Measurements from ENCODE around the gene GATC.

Gene GATC

GRCh38 chr12:120445911-120446843 is at the start of gene GATC, which contains the start of gene TRIAP1:
GATC (plus strand) TSS chr12:120446444; CDS start chr12:120446481, 37 bp downstream.
TRIAP1 (minus strand) TSS chr12:120446384; CDS start chr12:120446372, 12 bp downstream.
- DNase-seq (ENCODE audit: low spot score) = peak; percentile 84
- in situ Hi-C loops (cut with MboI; ENCODE audit: low pct_unique_long_range_greater_than_20kb, low sequenced_read_pairs, unreplicated experiment) = no loop called here
- TF ChIP-seq CTCF (IDR thresholded peaks at IDR 0.05; ENCODE audit: extremely low read depth, insufficient read depth, missing control alignments) = no peak

- TF ChIP-seq CTCF (IDR thresholded peaks at IDR 0.05; ENCODE audit: extremely low read depth, insufficient read depth, missing control alignments) = no peak
- in situ Hi-C loops (cut with MboI; ENCODE audit: low pct_unique_long_range_greater_than_20kb, low sequenced_read_pairs, unreplicated experiment) = no loop called here
- DNase-seq (ENCODE audit: low spot score) = no peak
Measured at GRCh38 chr12:120397824-120398540, 48.3 kb upstream of the GATC start.

GRCh38 chr12:120399531-120399930 is 46.7 kb upstream of the GATC start:
- no peak for TF ChIP-seq CTCF (IDR thresholded peaks at IDR 0.05; ENCODE audit: extremely low read depth, insufficient read depth, missing control alignments)
- peak; percentile 42 for DNase-seq (ENCODE audit: low spot score)
- in situ Hi-C loops (cut with MboI; ENCODE audit: low pct_unique_long_range_greater_than_20kb, low sequenced_read_pairs, unreplicated experiment) = no loop called here

GRCh38 chr12:120402217-120402616 is 44.0 kb upstream of the GATC start:
- no peak for TF ChIP-seq CTCF (IDR thresholded peaks at IDR 0.05; ENCODE audit: extremely low read depth, insufficient read depth, missing control alignments)
- DNase-seq (ENCODE audit: low spot score) = no peak
- in situ Hi-C loops (cut with MboI; ENCODE audit: low pct_unique_long_range_greater_than_20kb, low sequenced_read_pairs, unreplicated experiment) = no loop called here

GRCh38 chr12:120403869-120404268 is 42.4 kb upstream of the GATC start:
- no peak for DNase-seq (ENCODE audit: low spot score)
- in situ Hi-C loops (cut with MboI; ENCODE audit: low pct_unique_long_range_greater_than_20kb, low sequenced_read_pairs, unreplicated experiment) = no loop called here
- no peak for TF ChIP-seq CTCF (IDR thresholded peaks at IDR 0.05; ENCODE audit: extremely low read depth, insufficient read depth, missing control alignments)

GRCh38 chr12:120404271-120404670 is 42.0 kb upstream of the GATC start:
- in situ Hi-C loops (cut with MboI; ENCODE audit: low pct_unique_long_range_greater_than_20kb, low sequenced_read_pairs, unreplicated experiment) = no loop called here
- TF ChIP-seq CTCF (IDR thresholded peaks at IDR 0.05; ENCODE audit: extremely low read depth, insufficient read depth, missing control alignments) = no peak
- DNase-seq (ENCODE audit: low spot score) = no peak

Data from GM13977 (cell line).